H9 (cell line): ENCODE measurements around the gene NFXL1. TPM values are rescaled to one million over a fixed set of nuclear protein-coding genes. Genes with fewer than 3 reads are reported as not detected.

ENCODE experiments used
- DNase-seq: peaks from one replicate; pipeline ENCODE4 v3.0.0-alpha.2; 2017
- H2AFZ ChIP-seq: one replicate; pipeline ENCODE4 v1.6.1; 2013; ENCODE audit warnings: mild to moderate bottlenecking, low read length, control low read depth, moderate library complexity
- H2AK5ac ChIP-seq: 2 replicates; pipeline ENCODE4 v1.6.1; 2013; ENCODE audit warnings: low read length, control low read depth, mixed read lengths; ENCODE audit not compliant: insufficient read length
- H2BK120ac ChIP-seq: one replicate; pipeline ENCODE4 v1.6.1; 2013; ENCODE audit warnings: low read depth, mild to moderate bottlenecking, low read length, control low read depth, inconsistent platforms; ENCODE audit not compliant: poor library complexity, severe bottlenecking
- H2BK12ac ChIP-seq: 2 replicates; pipeline ENCODE4 v1.6.1; 2013; ENCODE audit warnings: low read length, control low read depth, mixed read lengths, low read depth; ENCODE audit not compliant: insufficient read length
- H2BK15ac ChIP-seq: 2 replicates; pipeline ENCODE4 v1.6.1; 2013; ENCODE audit warnings: low read depth, low read length, control low read depth
- H2BK20ac ChIP-seq: one replicate; pipeline ENCODE4 v1.6.1; 2013; ENCODE audit warnings: low read depth, mild to moderate bottlenecking, low read length, control low read depth, inconsistent platforms; ENCODE audit not compliant: poor library complexity, severe bottlenecking
- H2BK5ac ChIP-seq: 2 replicates; pipeline ENCODE4 v1.6.1; 2013; ENCODE audit warnings: low read length, control low read depth, mixed read lengths; ENCODE audit not compliant: insufficient read length
- H3K14ac ChIP-seq: 2 replicates; pipeline ENCODE4 v1.6.1; 2013; ENCODE audit warnings: low read length, control low read depth; ENCODE audit not compliant: insufficient read depth
- H3K18ac ChIP-seq: 2 replicates; pipeline ENCODE4 v1.6.1; 2013; ENCODE audit warnings: low read depth, mild to moderate bottlenecking, mixed read lengths, low read length, control low read depth; ENCODE audit not compliant: insufficient read length
- H3K23ac ChIP-seq: 2 replicates; pipeline ENCODE4 v1.6.1; 2013; ENCODE audit warnings: low read length, control low read depth, mixed read lengths, low read depth; ENCODE audit not compliant: insufficient read length
- H3K23me2 ChIP-seq: 2 replicates; pipeline ENCODE4 v1.6.1; 2013; ENCODE audit warnings: low read depth, mild to moderate bottlenecking, mixed read lengths, low read length, control low read depth; ENCODE audit not compliant: insufficient read length, poor library complexity, severe bottlenecking
- H3K27ac ChIP-seq: 2 replicates; pipeline ENCODE4 v1.5.1; 2013; ENCODE audit warnings: low read length, control low read depth, mixed read lengths, low read depth; ENCODE audit not compliant: insufficient read length
- H3K27me3 ChIP-seq: 2 replicates; pipeline ENCODE4 v1.6.1; 2013; ENCODE audit warnings: low read length, control low read depth, inconsistent platforms; ENCODE audit not compliant: insufficient read depth
- H3K4ac ChIP-seq: 2 replicates; pipeline ENCODE4 v1.6.1; 2013; ENCODE audit warnings: low read depth, mild to moderate bottlenecking, control low read depth, inconsistent platforms, low read length, moderate library complexity
- H3K4me1 ChIP-seq: 2 replicates; pipeline ENCODE4 v1.6.1; 2013; ENCODE audit warnings: low read length, control low read depth, inconsistent platforms; ENCODE audit not compliant: insufficient read depth
- H3K4me2 ChIP-seq: 2 replicates; pipeline ENCODE4 v1.6.1; 2013; ENCODE audit warnings: low read length, control low read depth, mixed read lengths; ENCODE audit not compliant: insufficient read length, insufficient read depth
- H3K56ac ChIP-seq: 2 replicates; pipeline ENCODE4 v1.6.1; 2013; ENCODE audit warnings: low read depth, mild to moderate bottlenecking, mixed read lengths, low read length, control low read depth; ENCODE audit not compliant: insufficient read length
- H3K79me1 ChIP-seq: 2 replicates; pipeline ENCODE4 v1.6.1; 2013; ENCODE audit warnings: low read depth, mild to moderate bottlenecking, moderate library complexity, low read length, control low read depth, inconsistent platforms; ENCODE audit not compliant: insufficient read depth, poor library complexity, severe bottlenecking
- H3K79me2 ChIP-seq: 2 replicates; pipeline ENCODE4 v1.6.1; 2013; ENCODE audit warnings: low read length, control low read depth, inconsistent platforms; ENCODE audit not compliant: insufficient read depth
- H3K9ac ChIP-seq: 2 replicates; pipeline ENCODE4 v1.6.1; 2013; ENCODE audit warnings: low read length, control low read depth, mixed read lengths; ENCODE audit not compliant: insufficient read length; ENCODE audit errors: extremely low read depth
- H3K9me3 ChIP-seq: one replicate; pipeline ENCODE4 v1.6.1; 2013; ENCODE audit warnings: low read depth, low read length, inconsistent platforms; ENCODE audit not compliant: control insufficient read depth
- H3T11ph ChIP-seq: one replicate; pipeline ENCODE4 v1.6.1; 2013; ENCODE audit warnings: mild to moderate bottlenecking, low read length, control low read depth, inconsistent platforms
- H4K20me1 ChIP-seq: one replicate; pipeline ENCODE4 v1.6.1; 2013; ENCODE audit not compliant: control insufficient read depth, insufficient read length, insufficient read depth
- H4K5ac ChIP-seq: 2 replicates; pipeline ENCODE4 v1.6.1; 2013; ENCODE audit warnings: low read depth, mild to moderate bottlenecking, mixed read lengths, low read length, control low read depth; ENCODE audit not compliant: insufficient read length
- H4K8ac ChIP-seq: replicated peaks from 2 replicates; pipeline ENCODE4 v1.6.1; 2013; ENCODE audit warnings: low read length, control low read depth, mixed read lengths, low read depth; ENCODE audit not compliant: insufficient read length
- H4K91ac ChIP-seq: 2 replicates; pipeline ENCODE4 v1.6.1; 2013; ENCODE audit warnings: low read depth, mild to moderate bottlenecking, moderate library complexity, mixed read lengths, low read length, control low read depth; ENCODE audit not compliant: insufficient read length
- H3K27ac Mint-ChIP-seq, 3 experiments: 2 replicates in 2 of 3; 3 replicates in 1 of 3; pipeline ENCODE4 v1.8.0; 2020 to 2021; ENCODE audit warnings: mixed read lengths in 3 of 3, mild to moderate bottlenecking in 1 of 3, moderate library complexity in 1 of 3
- H3K27me3 Mint-ChIP-seq: 2 replicates; pipeline ENCODE4 v1.8.0; 2021; ENCODE audit warnings: low read depth, mild to moderate bottlenecking, moderate library complexity, mixed read lengths
- H3K36me3 Mint-ChIP-seq, 3 experiments: 2 replicates in 2 of 3; 3 replicates in 1 of 3; pipeline ENCODE4 v1.8.0; 2020 to 2021; ENCODE audit warnings: low read depth in 3 of 3, mixed read lengths in 3 of 3; ENCODE audit not compliant: insufficient read depth in 1 of 3
- H3K4me1 Mint-ChIP-seq, 2 experiments: 2 replicates each; pipeline ENCODE4 v1.8.0; 2020; ENCODE audit warnings: mixed read lengths in 2 of 2
- H3K4me3 Mint-ChIP-seq, 2 experiments: 2 replicates in 1 of 2; 3 replicates in 1 of 2; pipeline ENCODE4 v1.8.0; 2020 to 2021; ENCODE audit warnings: mild to moderate bottlenecking in 2 of 2, mixed read lengths in 2 of 2, moderate library complexity in 1 of 2
- H3K9me3 Mint-ChIP-seq, 2 experiments: 2 replicates in 1 of 2; 3 replicates in 1 of 2; pipeline ENCODE4 v1.8.0; 2020; ENCODE audit warnings: mild to moderate bottlenecking in 2 of 2, mixed read lengths in 2 of 2, moderate library complexity in 1 of 2
- WGBS: extraction: QIAGEN DNeasy Blood & Tissue Kit; methylation state at CpG from one replicate; pipeline ENCODE4 v1.1.7; 2013; ENCODE audit warnings: missing lambda C conversion rate, low lambda C conversion rate, mixed read lengths; ENCODE audit not compliant: insufficient read length; ENCODE audit errors: extremely low coverage; 5-methylcytosine and 5-hydroxymethylcytosine counted together
- total RNA-seq: library from RNA; stranded (reverse); gene quantifications from 2 replicates; pipeline ENCODE4 v1.2.1, GENCODE V29; 2021
- TF ChIP-seq, protein P1 (sequence below): fragments of 200-600 bp; sonication (generic); conservative IDR thresholded peaks from 3 replicates; pipeline ENCODE4 v1.8.0; 2021; ENCODE audit warnings: antibody characterized with exemption, mild to moderate bottlenecking

NFXL1 gene
- total RNA-seq, 1 experiment from 2014 or later = 33.8 TPM

DNA sequence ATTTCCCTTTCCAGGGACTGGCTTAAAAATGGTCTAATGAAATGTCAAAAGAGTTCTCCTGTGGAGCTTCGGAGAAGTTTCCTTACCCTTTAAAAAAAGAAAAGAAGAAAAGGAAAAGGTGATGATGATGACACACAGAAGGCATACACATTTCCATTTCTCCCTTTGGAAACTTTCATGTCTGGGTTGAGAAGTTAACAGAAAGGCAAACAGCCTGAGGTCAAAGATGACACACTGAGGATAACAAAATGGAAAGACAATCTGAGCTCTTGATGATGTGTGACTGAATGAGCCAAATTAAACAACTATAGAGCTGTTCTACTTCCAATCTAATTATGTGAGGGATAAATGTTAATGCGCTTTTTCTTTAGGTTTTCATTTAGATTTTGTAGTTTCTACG, 32.2 kb downstream of the NFXL1 start:
- no peaks in the 10 kb centered on the region for H3K4me1 Mint-ChIP-seq
- no peak overlapping the region for H3K9ac ChIP-seq
- no peak overlapping the region for H3K27ac Mint-ChIP-seq
- no peak overlapping the region for H2BK20ac ChIP-seq
- H2BK15ac ChIP-seq = no peak overlapping the region
- no peak overlapping the region for H3K18ac ChIP-seq
- H2BK120ac ChIP-seq = no peak overlapping the region
- no peaks in the 10 kb centered on the region for H3K4me1 ChIP-seq
- no peak overlapping the region for H3K4ac ChIP-seq
- H3K9me3 Mint-ChIP-seq = no peaks in the 10 kb centered on the region
- H4K20me1 ChIP-seq = no peaks in the 10 kb centered on the region
- H3K27ac ChIP-seq = no peak overlapping the region
- TF ChIP-seq, protein P1, sequence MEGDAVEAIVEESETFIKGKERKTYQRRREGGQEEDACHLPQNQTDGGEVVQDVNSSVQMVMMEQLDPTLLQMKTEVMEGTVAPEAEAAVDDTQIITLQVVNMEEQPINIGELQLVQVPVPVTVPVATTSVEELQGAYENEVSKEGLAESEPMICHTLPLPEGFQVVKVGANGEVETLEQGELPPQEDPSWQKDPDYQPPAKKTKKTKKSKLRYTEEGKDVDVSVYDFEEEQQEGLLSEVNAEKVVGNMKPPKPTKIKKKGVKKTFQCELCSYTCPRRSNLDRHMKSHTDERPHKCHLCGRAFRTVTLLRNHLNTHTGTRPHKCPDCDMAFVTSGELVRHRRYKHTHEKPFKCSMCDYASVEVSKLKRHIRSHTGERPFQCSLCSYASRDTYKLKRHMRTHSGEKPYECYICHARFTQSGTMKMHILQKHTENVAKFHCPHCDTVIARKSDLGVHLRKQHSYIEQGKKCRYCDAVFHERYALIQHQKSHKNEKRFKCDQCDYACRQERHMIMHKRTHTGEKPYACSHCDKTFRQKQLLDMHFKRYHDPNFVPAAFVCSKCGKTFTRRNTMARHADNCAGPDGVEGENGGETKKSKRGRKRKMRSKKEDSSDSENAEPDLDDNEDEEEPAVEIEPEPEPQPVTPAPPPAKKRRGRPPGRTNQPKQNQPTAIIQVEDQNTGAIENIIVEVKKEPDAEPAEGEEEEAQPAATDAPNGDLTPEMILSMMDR = no peak
- H4K8ac ChIP-seq = no peak overlapping the region
- no peak overlapping the region for H3K23ac ChIP-seq
- H3K79me2 ChIP-seq = no peaks in the 10 kb centered on the region
- no peaks in the 10 kb centered on the region for H3K9me3 ChIP-seq
- H3K14ac ChIP-seq = no peak overlapping the region
- no peaks in the 10 kb centered on the region for H3K23me2 ChIP-seq
- no peaks in the 10 kb centered on the region for H3K27me3 ChIP-seq
- H3K56ac ChIP-seq = no peak overlapping the region
- no peak overlapping the region for H4K5ac ChIP-seq
- no peak overlapping the region for H3K4me2 ChIP-seq
- H2AFZ ChIP-seq = no peak overlapping the region
- DNase-seq = no peak
- peaks cover 31 to 79% (median 73%) of the 10 kb centered on the region in 3 experiments; a peak in 6 of 7 replicates for H3K36me3 Mint-ChIP-seq
- no peak overlapping the region for H2AK5ac ChIP-seq
- H3K79me1 ChIP-seq = no peaks in the 10 kb centered on the region
- H2BK12ac ChIP-seq = no peak overlapping the region
- H3K4me3 Mint-ChIP-seq = no peak overlapping the region
- no peaks in the 10 kb centered on the region for H3K27me3 Mint-ChIP-seq
- H2BK5ac ChIP-seq = no peak overlapping the region
- WGBS = no CpG with 5 or more reads among the region's 3 CpGs
- no peak overlapping the region for H4K91ac ChIP-seq
- no peak overlapping the region for H3T11ph ChIP-seq
